ENCODE data around the gene DES.

GRCh38 chr2:219470429-219470828 is 52.3 kb downstream of the DES start:
- TF ChIP-seq CTCF (IDR thresholded peaks at IDR 0.05; ENCODE audit: poor library complexity, severe bottlenecking) (no peak), SMC3 (conservative IDR thresholded peaks at IDR 0.05; ENCODE audit: poor library complexity) (no peak), EZH2 (IDR thresholded peaks at IDR 0.05; ENCODE audit: borderline replicate concordance, insufficient read depth, low read length, poor library complexity, severe bottlenecking) (no peak), POLR2AphosphoS5 (IDR thresholded peaks at IDR 0.05) (no peak), REST (IDR thresholded peaks at IDR 0.05; ENCODE audit: borderline replicate concordance) (no peak), EP300 (conservative IDR thresholded peaks at IDR 0.05; ENCODE audit: poor library complexity, severe bottlenecking) (no peak)
